Skeletal muscle tissue (tissue), 4 donors: Measurements from ENCODE around the gene SERINC4. TPM values are rescaled to one million over a fixed set of nuclear protein-coding genes. Genes with fewer than 3 reads are reported as not detected.
"Not testable (repeated sequence)": the region's sequence is repeated elsewhere in the genome, so short reads cannot be mapped to it uniquely, and the experiment has no call there.

Experiments
- H3K27ac ChIP-seq: one replicate; pipeline ENCODE4 v1.7.0; 2013; ENCODE audit warnings: mild to moderate bottlenecking, low read depth, low read length, inconsistent platforms
- H3K27me3 ChIP-seq, 3 donors: one replicate each; pipeline ENCODE4 v1.7.0; 2013; ENCODE audit warnings: low read length in 3 of 3; ENCODE audit not compliant: control insufficient read depth in 3 of 3, insufficient read depth in 3 of 3
- H3K36me3 ChIP-seq, 3 donors: one replicate each; pipeline ENCODE4 v1.7.0; 2013; ENCODE audit warnings: low read length in 3 of 3; ENCODE audit not compliant: control insufficient read depth in 3 of 3, insufficient read depth in 3 of 3
- H3K4me1 ChIP-seq, 3 donors: one replicate each; pipeline ENCODE4 v1.7.0; 2013; ENCODE audit warnings: low read length in 3 of 3, mild to moderate bottlenecking in 3 of 3; ENCODE audit not compliant: control insufficient read depth in 3 of 3, insufficient read depth in 3 of 3
- H3K4me3 ChIP-seq, 3 donors: one replicate each; pipeline ENCODE4 v1.7.0; 2013; ENCODE audit warnings: low read length in 3 of 3
- H3K9ac ChIP-seq, 3 donors: one replicate each; pipeline ENCODE4 v1.7.0; 2013; ENCODE audit warnings: low read length in 3 of 3, mild to moderate bottlenecking in 3 of 3, moderate library complexity in 2 of 3, low read depth in 1 of 3
- H3K9me3 ChIP-seq, 3 donors: one replicate each; pipeline ENCODE4 v1.7.0; 2013; ENCODE audit warnings: low read length in 3 of 3; ENCODE audit not compliant: control insufficient read depth in 3 of 3
- total RNA-seq: library from RNA; depleted of rRNA; stranded (reverse); fragments of >200 nt; gene quantifications from one replicate; pipeline ENCODE4 v1.2.3, GENCODE V29; 2014
- donor health status: Osteomylitis.

Gene SERINC4
- total RNA-seq = under 0.01 TPM

DNA sequence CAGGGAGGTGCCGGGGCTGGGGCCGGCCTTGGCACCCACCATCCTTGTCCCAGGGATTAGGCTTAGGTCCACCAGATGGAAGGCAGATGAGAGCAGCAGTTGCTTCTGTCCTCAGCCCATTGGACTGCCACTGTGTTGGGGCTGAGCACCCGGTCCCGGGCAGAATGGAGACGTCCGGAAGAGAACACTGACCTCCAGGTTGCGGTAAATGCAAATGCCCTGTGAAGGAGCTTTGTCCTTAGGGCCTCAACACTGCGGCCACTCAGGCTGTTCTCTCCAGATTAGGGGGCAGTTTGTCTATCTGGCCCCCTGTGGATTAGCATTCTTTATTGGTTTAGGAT lies at the start of gene SERINC4:
Gene SERINC4 (minus strand): TSS at position 276 of the 341 bp plus-strand sequence. CDS start 234 bp downstream, at position 42.
- Histone ChIP-seq H3K9ac (peak within 1 kb of the TSS; percentile 75 to 97 (median 92)), H3K9me3 (no peaks in the 10 kb centered on the region), H3K27me3 (no peaks in the 10 kb centered on the region), H3K36me3 (peaks cover 44 to 57% (median 55%) of the 10 kb centered on the region in 3 donors), H3K4me1 (peaks cover 42 to 53% (median 48%) of the 10 kb centered on the region in 3 donors), H3K4me3 (peak within 1 kb of the TSS; percentile 93 to 99 (median 98)), H3K27ac (peak within 1 kb of the TSS; percentile 90)

GRCh38 chr15:43845421-43845820 lies 45.4 kb upstream of the SERINC4 start:
- H3K27ac ChIP-seq = no peak overlapping the region
- H3K9me3 ChIP-seq = no peaks in the 10 kb centered on the region
- H3K36me3 ChIP-seq = no peaks in the 10 kb centered on the region
- H3K4me1 ChIP-seq = no peaks in the 10 kb centered on the region
- no peak overlapping the region for H3K9ac ChIP-seq
- H3K27me3 ChIP-seq = no peaks in the 10 kb centered on the region
- no peak overlapping the region for H3K4me3 ChIP-seq

DNA sequence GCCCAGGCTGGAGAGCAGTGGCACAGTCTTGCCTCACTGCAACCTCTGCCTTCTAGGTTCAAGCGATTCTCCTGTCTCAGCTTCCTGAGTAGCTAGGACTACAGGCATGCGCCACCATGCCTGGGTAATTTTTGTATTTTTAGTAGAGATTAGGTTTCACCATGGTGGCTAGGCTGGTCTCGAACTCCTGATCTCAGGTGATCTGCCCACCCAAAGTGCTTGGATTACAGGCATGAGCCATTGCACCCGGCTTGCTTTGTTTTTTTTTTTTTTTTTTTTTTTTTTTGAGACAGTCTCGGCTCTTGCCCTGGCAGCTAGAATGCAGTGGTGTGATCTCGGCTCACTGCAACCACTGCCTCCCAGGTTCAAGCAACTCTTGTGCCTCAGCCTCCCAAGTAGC lies 32.5 kb upstream of the SERINC4 start:
- not testable (repeated sequence) for H3K36me3 ChIP-seq, H3K9ac ChIP-seq, H3K4me1 ChIP-seq, H3K27me3 ChIP-seq, H3K9me3 ChIP-seq, H3K27ac ChIP-seq, H3K4me3 ChIP-seq

GRCh38 chr15:43831519-43832052 lies 31.6 kb upstream of the SERINC4 start:
- H3K4me1 ChIP-seq, H3K36me3 ChIP-seq, H3K9me3 ChIP-seq, H3K9ac ChIP-seq, H3K27me3 ChIP-seq, H3K27ac ChIP-seq, H3K4me3 ChIP-seq: not testable (repeated sequence)

- not testable (repeated sequence) for H3K27me3 ChIP-seq, H3K36me3 ChIP-seq, H3K4me3 ChIP-seq, H3K9me3 ChIP-seq, H3K4me1 ChIP-seq, H3K27ac ChIP-seq, H3K9ac ChIP-seq
Measured at GRCh38 chr15:43830691-43831275, 30.8 kb upstream of the SERINC4 start.

DNA sequence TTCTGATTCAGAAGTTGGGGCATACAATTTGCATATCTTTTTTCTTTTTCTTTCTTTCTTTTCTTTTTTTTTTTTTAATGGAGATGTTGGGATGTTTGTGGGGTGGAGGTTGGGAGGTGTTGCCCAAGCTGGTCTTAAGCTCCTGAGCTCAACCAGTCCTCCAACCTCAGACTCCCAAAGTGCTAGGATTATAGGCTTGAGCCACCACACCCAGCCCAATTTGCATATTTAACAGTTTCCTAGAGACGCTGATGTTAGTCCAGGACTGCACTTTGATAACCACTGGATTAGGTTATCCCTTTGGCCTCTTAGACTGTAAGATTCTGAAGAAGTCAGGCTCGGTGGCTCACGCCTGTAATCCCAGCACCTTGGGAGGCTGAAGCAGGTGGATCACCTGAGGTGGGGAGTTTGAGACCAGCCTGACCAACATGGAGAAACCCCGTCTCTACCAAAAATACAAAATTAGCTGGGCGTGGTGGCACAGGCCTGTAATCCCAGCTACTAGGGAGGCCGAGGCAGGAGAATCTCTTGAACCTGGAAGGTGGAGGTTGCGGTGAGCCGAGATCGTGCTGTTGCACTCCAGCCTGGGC lies 30.0 kb upstream of the SERINC4 start:
- not testable (repeated sequence) for H3K4me3 ChIP-seq, H3K9ac ChIP-seq, H3K4me1 ChIP-seq, H3K9me3 ChIP-seq, H3K36me3 ChIP-seq, H3K27ac ChIP-seq, H3K27me3 ChIP-seq

GRCh38 chr15:43828061-43828657 lies 28.1 kb upstream of the SERINC4 start:
- Histone ChIP-seq H3K4me3 (no peak overlapping the region), H3K27me3 (peaks cover 0 to 3% (median 0%) of the 10 kb centered on the region in 3 donors), H3K27ac (no peak overlapping the region), H3K9me3 (no peaks in the 10 kb centered on the region), H3K9ac (no peak overlapping the region), H3K4me1 (peaks cover 10 to 12% (median 12%) of the 10 kb centered on the region in 3 donors), H3K36me3 (no peaks in the 10 kb centered on the region)

- Histone ChIP-seq H3K9me3 (no peaks in the 10 kb centered on the region), H3K27me3 (peaks cover 0 to 3% (median 0%) of the 10 kb centered on the region in 3 donors), H3K27ac (peak within 1 kb of the TSS; percentile 36), H3K9ac (peak within 1 kb of the TSS; percentile 30 to 70 (median 38)), H3K4me3 (peak within 1 kb of the TSS; percentile 64 to 67 (median 65)), H3K4me1 (peaks cover 12 to 17% (median 12%) of the 10 kb centered on the region in 3 donors), H3K36me3 (no peaks in the 10 kb centered on the region)
Measured at GRCh38 chr15:43826508-43827341, 26.7 kb upstream of the SERINC4 start, which contains the start of gene WDR76. TSS of gene WDR76 (plus strand) at chr15:43827002. CDS start at chr15:43827033, 31 bp downstream.

GRCh38 chr15:43826029-43826507 lies 26.0 kb upstream of the SERINC4 start:
- Histone ChIP-seq H3K4me3 (peak overlapping the region in 1 of 3 donors; percentile 43), H3K4me1 (peaks cover 12 to 19% (median 12%) of the 10 kb centered on the region in 3 donors)

More at GRCh38 chr15:43826029-43826507, 26.0 kb upstream of the SERINC4 start:
- Histone ChIP-seq H3K9me3 (no peaks in the 10 kb centered on the region), H3K27ac (no peak overlapping the region), H3K36me3 (no peaks in the 10 kb centered on the region), H3K27me3 (peaks cover 0 to 3% (median 0%) of the 10 kb centered on the region in 3 donors), H3K9ac (no peak overlapping the region)
